Right renal cortex interstitium (tissue), 3 donors: ENCODE measurements around the gene FGFR1OP2. TPM values are rescaled to one million over a fixed set of nuclear protein-coding genes. Genes with fewer than 3 reads are reported as not detected.
"Not testable (repeated sequence)": the region's sequence is repeated elsewhere in the genome, so short reads cannot be mapped to it uniquely, and the experiment has no call there.

Experiments
- DNase-seq, 3 donors: peaks; one replicate each; pipeline ENCODE4 v3.0.0-alpha.2; 2013; ENCODE audit warnings: low read depth in 3 of 3, low spot score in 2 of 3
- polyA plus RNA-seq, 3 donors: library from polyadenylated mRNA; unstranded; fragments of 120-200 nt; gene quantifications; one replicate each; pipeline ENCODE4 v1.2.1, GENCODE V29; 2013; ENCODE audit not compliant: insufficient read length in 3 of 3

Gene FGFR1OP2
- polyA plus RNA-seq, 3 donors: 54.8 to 57.6 (median 55.0) TPM

GRCh38 chr12:26940516-26941214 lies 2.4 kb downstream of the FGFR1OP2 start:
- DNase-seq: no peak

GRCh38 chr12:26941215-26941594 lies 2.9 kb downstream of the FGFR1OP2 start:
- no peak for DNase-seq

- no peak for DNase-seq
Observed at GRCh38 chr12:26948309-26948708, 10.0 kb downstream of the FGFR1OP2 start.

GRCh38 chr12:26953447-26953846 lies 15.2 kb downstream of the FGFR1OP2 start:
- DNase-seq: no peak

- DNase-seq: no peak
Observed at GRCh38 chr12:26954027-26954426, 15.8 kb downstream of the FGFR1OP2 start.

- DNase-seq: not testable (repeated sequence)
Observed at GRCh38 chr12:26961391-26961790, 23.1 kb downstream of the FGFR1OP2 start.

GRCh38 chr12:26961803-26962202 lies 23.5 kb downstream of the FGFR1OP2 start:
- DNase-seq: no peak

GRCh38 chr12:26963413-26963812 lies 25.1 kb downstream of the FGFR1OP2 start:
- no peak for DNase-seq

- DNase-seq: no peak
Observed at GRCh38 chr12:26966842-26967241, 28.6 kb downstream of the FGFR1OP2 start.

GRCh38 chr12:26970136-26970535 lies 31.9 kb downstream of the FGFR1OP2 start:
- DNase-seq: no peak

GRCh38 chr12:26971963-26972362 lies 33.7 kb downstream of the FGFR1OP2 start:
- DNase-seq: no peak

- no peak for DNase-seq
Observed at GRCh38 chr12:26976687-26977086, 38.4 kb downstream of the FGFR1OP2 start.

- DNase-seq: no peak
Observed at GRCh38 chr12:26978801-26979200, 40.5 kb downstream of the FGFR1OP2 start.

- no peak for DNase-seq
Observed at GRCh38 chr12:26979733-26980132, 41.5 kb downstream of the FGFR1OP2 start.

GRCh38 chr12:26982866-26983265 lies 44.6 kb downstream of the FGFR1OP2 start:
- DNase-seq: no peak

- no peak for DNase-seq
Observed at GRCh38 chr12:26987634-26988424, 49.6 kb downstream of the FGFR1OP2 start.

GRCh38 chr12:26988703-26989102 lies 50.4 kb downstream of the FGFR1OP2 start:
- no peak for DNase-seq

- no peak for DNase-seq
Observed at GRCh38 chr12:26989873-26990272, 51.6 kb downstream of the FGFR1OP2 start.

- DNase-seq: no peak
Observed at GRCh38 chr12:26991826-26992225, 53.6 kb downstream of the FGFR1OP2 start.

- no peak for DNase-seq
Observed at GRCh38 chr12:26994109-26994508, 55.8 kb downstream of the FGFR1OP2 start.

- DNase-seq: no peak
Observed at GRCh38 chr12:26995706-26996105, 57.4 kb downstream of the FGFR1OP2 start.

GRCh38 chr12:26997003-26997402 lies 58.7 kb downstream of the FGFR1OP2 start:
- no peak for DNase-seq
